ENCODE measurements around the gene CDX1.

CDX1 gene

DNA sequence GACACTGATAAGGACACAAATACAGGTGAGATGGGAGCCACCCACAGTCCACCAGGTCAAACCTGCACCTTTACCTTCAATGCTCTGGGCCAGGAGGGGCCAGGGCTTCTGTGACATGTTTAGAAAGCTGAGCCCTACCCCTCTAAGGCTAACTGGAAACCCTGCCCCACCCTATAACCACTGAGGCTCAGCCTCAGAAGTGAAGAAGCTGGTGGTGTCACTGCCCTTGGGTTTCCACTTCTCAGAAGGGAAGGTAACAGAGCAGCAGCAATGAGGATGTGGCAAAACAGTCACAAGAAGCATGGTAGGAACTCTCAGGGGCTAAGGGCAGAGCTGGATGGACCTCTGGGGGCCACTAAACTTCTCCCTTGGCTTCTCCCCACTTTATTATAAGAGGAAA is 17.0 kb upstream of the CDX1 start:
- no peak for DNase-seq (ENCODE audit: low spot score)
- in situ Hi-C loops (cut with MboI; ENCODE audit: low sequenced_read_pairs, unreplicated experiment): no loop called here
- TF ChIP-seq, protein P1, sequence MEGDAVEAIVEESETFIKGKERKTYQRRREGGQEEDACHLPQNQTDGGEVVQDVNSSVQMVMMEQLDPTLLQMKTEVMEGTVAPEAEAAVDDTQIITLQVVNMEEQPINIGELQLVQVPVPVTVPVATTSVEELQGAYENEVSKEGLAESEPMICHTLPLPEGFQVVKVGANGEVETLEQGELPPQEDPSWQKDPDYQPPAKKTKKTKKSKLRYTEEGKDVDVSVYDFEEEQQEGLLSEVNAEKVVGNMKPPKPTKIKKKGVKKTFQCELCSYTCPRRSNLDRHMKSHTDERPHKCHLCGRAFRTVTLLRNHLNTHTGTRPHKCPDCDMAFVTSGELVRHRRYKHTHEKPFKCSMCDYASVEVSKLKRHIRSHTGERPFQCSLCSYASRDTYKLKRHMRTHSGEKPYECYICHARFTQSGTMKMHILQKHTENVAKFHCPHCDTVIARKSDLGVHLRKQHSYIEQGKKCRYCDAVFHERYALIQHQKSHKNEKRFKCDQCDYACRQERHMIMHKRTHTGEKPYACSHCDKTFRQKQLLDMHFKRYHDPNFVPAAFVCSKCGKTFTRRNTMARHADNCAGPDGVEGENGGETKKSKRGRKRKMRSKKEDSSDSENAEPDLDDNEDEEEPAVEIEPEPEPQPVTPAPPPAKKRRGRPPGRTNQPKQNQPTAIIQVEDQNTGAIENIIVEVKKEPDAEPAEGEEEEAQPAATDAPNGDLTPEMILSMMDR (IDR thresholded peaks at IDR 0.05; ENCODE audit: borderline replicate concordance, control extremely low read depth, extremely low read depth, insufficient read depth, missing control alignments): no peak

DNA sequence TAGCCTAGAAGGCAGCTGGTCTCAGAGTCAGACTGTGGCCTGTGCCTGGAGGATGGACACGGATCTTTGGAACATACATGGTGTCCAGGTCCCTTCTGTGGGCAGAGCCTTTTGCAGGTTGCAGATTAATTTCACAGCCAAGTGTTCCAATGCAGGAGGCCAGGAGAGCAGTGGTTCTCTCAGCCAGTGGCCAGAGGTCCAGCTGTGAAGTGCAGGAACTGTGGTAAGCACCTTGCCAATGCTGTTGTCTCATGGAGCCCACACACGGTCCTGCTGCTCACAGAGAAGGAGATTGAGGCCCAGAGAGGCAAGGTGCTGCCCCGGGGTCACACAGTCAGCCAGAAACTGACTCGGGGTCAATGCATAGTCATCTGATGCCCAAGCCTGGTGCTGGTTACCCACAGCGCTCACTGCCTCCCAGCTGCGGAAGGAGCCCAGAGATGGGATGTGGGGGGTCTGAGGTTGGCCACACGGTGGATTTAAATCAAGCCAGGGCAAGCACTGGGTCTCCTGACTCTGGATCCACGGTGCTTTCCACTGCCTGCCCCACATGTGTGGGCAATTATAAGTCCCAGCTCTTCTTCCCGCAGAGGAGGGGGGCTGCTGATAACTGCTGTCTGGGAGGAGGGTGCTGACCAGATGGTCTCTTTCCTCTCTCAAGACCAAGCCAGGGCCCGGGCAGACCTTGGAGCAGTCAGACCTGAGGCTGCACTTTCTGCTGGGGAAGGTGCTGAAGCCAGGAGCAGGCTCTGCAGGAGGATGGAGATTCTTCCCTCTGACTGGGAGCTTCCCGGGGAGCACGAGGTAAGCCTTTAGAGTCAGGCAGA is 13.7 kb upstream of the CDX1 start:
- in situ Hi-C loops (cut with MboI; ENCODE audit: low sequenced_read_pairs, unreplicated experiment): no loop called here
- DNase-seq (ENCODE audit: low spot score): no peak

DNA sequence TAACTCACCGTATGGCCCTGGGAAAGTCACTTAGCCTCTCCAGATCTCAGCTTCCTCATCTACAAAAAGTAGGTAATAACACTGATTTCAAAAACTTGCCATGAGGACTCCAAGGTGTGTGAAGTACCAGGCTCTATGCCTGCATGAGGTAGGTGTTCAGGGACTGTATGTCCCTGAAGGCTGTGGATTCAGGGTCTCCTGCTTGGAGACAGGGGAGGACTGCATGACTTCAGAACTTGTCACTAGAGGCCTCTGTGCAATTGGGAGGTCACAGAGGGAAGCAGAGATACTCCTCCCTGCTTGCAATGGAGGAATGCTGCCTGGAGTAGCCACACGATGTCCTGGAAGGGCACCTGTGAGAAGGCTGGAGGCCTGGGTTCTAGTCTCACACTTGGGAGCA is 13.1 kb upstream of the CDX1 start:
- DNase-seq (ENCODE audit: low spot score): no peak
- in situ Hi-C loops (cut with MboI; ENCODE audit: low sequenced_read_pairs, unreplicated experiment): no loop called here
- TF ChIP-seq, protein P1 (IDR thresholded peaks at IDR 0.05; ENCODE audit: borderline replicate concordance, control extremely low read depth, extremely low read depth, insufficient read depth, missing control alignments): no peak

More for the DNA sequence above, 13.7 kb upstream of the CDX1 start:
- TF ChIP-seq, protein P1 (IDR thresholded peaks at IDR 0.05; ENCODE audit: borderline replicate concordance, control extremely low read depth, extremely low read depth, insufficient read depth, missing control alignments): no peak

DNA sequence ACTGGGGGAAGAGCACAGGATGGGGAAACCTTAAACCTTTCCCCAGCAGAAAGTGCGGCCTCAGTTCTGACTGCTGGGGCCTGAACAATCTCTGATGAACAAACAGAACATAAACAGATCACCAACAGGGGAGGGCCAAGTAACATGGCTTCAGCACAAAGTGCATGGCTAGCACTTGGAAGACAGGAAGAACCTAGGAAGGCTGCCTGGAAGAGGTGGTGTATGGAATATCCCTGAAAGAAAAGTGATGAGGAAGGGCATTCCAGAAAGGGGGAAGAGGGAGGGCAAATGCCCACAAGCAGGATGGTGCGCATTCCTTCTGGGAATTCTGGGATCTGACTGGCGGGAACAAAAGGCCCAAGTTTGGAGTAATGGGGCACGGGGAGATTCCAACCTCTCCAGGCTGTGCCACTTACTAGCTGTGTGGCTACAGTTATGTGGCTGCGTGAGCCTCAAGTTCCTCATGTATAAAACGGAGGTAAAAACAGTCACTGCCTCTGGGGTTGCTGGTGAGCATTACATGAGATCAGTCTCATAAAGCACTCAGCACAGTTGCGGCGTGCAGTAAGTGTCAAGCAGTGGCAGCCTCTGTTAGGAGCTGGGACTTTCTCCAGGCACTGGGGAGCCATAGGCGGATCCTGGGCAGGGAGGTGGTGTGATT is 12.5 kb upstream of the CDX1 start:
- in situ Hi-C loops (cut with MboI; ENCODE audit: low sequenced_read_pairs, unreplicated experiment): no loop called here
- no peak for DNase-seq (ENCODE audit: low spot score)
- TF ChIP-seq, protein P1 (IDR thresholded peaks at IDR 0.05; ENCODE audit: borderline replicate concordance, control extremely low read depth, extremely low read depth, insufficient read depth, missing control alignments): no peak

DNA sequence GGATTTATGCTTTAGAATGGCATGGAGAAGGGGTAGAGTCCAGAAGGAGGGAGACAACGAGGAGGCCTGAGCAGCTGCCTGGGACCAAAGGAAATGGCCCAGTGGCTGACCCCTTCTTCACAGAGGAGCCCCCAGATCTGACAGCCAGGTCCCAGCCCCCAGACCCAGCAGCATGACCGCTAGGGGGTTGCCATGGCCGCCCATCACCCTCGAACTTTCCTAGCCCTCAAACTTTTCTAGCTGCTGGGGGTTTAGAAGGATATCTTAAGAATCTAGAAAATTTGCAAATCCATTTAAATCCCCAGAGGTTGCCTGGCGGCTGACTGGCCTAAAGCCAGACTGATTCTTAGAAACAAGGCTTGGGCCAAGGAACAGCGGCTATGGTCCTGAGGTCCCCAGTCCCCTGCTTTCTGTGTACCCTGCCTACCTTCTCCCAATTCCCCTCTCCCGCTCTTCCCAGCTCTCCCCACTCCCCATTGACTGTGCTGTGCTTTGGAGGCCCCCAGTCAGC is 11.9 kb upstream of the CDX1 start:
- in situ Hi-C loops (cut with MboI; ENCODE audit: low sequenced_read_pairs, unreplicated experiment): no loop called here
- TF ChIP-seq, protein P1 (IDR thresholded peaks at IDR 0.05; ENCODE audit: borderline replicate concordance, control extremely low read depth, extremely low read depth, insufficient read depth, missing control alignments): no peak
- no peak for DNase-seq (ENCODE audit: low spot score)

DNA sequence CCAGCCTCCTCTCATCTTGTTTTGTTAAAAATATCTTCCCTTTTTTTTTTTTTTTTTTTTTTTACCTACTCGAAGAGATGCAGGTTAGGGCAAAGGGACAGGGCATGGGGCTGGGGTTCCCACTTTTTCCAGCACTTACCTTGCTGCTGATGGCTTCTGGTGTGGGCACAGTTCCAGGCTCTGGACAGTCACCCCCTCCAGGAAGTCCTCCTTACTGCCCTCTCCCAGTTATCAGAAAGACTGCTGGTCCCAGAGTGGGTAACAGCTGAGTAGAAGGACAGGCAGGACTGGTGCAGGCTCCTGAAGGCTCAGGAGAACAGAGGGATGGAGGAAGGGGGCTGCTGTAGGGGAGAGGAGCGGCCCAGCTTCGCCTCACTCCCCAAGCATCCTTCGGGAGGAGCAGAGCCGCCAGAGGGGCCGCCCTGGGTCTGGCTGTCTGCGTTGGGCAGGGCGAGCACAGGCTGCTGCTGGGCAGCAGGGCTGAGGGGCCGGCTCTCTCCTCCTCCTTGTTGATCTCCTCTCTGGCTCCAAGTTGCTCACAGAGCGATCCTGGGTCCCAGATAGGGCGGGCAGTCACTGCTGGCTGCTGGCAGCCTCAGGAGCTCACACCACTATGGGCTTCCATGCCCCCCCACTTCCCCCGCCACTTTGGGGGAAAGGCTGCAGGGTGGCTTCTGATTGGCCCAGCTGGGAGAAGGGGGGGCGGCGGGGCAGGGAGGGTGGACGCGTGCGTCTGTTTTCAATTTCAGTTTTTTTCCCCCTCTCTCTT is 11.1 kb upstream of the CDX1 start, which contains the start of gene PDGFRB:
Gene PDGFRB, minus strand, starts transcription at position 588 of the 769 bp plus-strand sequence. CDS start 18,798 bp downstream, outside the sequence.
- in situ Hi-C loops (cut with MboI; ENCODE audit: low sequenced_read_pairs, unreplicated experiment): no loop called here
- TF ChIP-seq, protein P1 (IDR thresholded peaks at IDR 0.05; ENCODE audit: borderline replicate concordance, control extremely low read depth, extremely low read depth, insufficient read depth, missing control alignments): no peak
- DNase-seq (ENCODE audit: low spot score): peak; percentile 82
